HG03558 (cell line): Measurements from ENCODE around the gene ME3.
"Not testable (repeated sequence)": the region's sequence is repeated elsewhere in the genome, so short reads cannot be mapped to it uniquely, and the experiment has no call there.

Source experiments
- ATAC-seq: cut with Tn5 transposase; IDR thresholded peaks from one replicate; pipeline ENCODE4 v1.9.1; 2021; ENCODE audit warnings: moderate number of reproducible peaks; ENCODE audit not compliant: unreplicated experiment; ENCODE audit errors: extremely low read depth

ME3 gene

DNA sequence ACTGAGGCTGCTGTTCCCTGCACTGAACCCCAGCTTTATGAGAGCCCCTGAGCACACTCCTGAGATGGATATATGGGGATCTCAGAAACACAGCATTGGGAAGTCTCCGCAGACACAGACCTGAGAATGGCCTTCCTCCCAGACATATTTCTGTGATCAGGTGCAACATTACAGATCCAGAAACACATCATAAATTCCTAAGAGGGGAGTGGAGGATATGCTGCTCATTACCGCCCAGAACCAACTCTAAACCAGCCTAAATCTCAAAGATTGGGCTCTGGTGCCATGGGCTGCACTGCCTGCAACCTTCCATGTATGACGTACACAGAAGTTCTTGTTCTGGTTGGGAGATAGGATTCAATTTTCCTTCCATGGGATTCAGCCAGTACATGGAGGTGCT is 102.0 kb downstream of the ME3 start:
- no peak for ATAC-seq

DNA sequence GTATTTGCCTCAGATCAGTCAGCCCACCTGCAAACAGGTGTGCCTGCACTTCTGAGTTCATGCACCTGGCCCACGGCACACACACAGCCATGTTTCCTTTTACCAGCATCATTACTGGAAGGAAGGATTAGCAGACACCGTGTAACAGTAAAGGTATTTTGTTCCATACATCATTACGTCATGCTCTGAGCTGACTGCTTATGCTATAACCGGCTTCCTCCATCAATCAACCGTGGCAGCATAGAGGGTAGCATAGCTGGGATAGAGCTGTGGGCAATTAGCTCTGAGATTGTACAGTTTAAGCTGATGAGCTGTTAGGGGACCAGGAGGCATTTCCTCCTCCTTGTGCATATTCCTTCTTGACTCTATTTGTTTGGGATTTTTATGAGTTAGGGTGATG is 102.4 kb downstream of the ME3 start:
- ATAC-seq, result no peak

- ATAC-seq, result no peak
These were observed 103.3 kb downstream of the ME3 start for GRCh38 chr11:86569109-86569508.

- no peak for ATAC-seq
These were observed 106.6 kb downstream of the ME3 start for GRCh38 chr11:86565801-86566312.

DNA sequence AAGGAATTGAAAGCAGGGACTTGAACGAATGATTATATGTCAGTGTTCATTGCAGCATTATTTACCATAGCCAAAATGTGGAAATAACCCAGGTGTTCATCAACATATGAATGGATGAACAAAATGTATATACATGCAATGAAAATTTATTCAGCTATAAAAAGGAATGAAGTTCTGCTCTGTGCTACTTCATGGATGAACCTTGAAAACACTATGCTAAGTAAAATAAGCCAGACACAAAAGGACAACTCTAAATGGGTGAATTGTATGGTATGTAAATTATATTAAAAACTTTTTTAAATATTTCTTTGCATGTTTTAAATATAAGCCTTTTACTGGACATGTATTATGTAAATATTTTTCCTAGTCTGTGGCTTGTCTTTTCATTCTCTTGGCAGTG is 107.0 kb downstream of the ME3 start:
- ATAC-seq, result no peak

DNA sequence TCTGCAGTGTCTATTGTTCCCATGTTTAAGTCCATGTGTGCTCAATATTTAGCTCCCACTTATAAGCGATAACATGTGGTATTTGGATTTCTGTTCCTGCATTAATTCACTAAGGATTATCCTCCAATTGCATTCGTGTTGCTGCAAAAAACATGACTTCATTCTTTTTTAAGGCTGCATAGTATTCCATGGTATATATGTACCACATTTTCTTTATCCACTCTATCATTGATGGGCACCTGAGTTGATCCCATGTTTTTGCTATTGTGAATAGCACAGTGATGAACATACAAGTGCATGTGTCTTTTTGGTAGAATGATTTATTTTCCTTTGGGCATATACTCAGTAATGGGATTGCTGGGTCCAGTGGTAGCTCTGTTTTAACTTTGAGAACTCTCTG is 109.6 kb downstream of the ME3 start:
- not testable (repeated sequence) for ATAC-seq

DNA sequence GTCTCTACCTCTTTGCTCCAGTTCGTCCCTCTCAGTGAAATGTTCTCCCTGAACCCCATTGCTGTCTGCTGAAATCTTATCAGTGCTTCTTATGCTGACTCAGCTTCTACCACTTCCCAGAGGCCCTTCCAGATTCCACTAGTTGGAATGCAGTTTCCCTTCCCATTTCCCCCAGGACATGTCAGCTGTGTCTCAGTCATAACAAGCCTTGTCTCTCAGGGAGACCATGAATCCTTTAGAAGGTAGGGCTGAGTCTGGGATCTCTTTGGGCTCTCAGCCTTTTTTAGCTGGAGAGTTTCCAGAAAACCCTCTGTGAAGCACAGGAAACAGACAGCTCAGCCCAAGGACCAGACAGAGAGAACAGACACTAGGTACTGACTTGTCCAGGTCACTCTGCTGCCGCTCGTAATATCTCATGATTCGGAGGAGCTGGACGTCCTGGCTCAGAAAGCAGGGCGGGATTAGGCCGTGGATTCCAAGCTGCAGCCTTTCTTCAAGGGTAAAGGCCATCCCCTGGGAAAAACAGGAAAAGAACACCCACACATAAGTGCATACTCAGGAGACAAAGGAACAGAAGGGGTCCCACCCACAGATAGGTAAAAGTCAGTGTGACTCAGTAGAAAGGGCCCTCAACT is 113.0 kb downstream of the ME3 start:
- no peak for ATAC-seq

- ATAC-seq, result no peak
These were observed 113.6 kb downstream of the ME3 start for GRCh38 chr11:86558841-86559240.

DNA sequence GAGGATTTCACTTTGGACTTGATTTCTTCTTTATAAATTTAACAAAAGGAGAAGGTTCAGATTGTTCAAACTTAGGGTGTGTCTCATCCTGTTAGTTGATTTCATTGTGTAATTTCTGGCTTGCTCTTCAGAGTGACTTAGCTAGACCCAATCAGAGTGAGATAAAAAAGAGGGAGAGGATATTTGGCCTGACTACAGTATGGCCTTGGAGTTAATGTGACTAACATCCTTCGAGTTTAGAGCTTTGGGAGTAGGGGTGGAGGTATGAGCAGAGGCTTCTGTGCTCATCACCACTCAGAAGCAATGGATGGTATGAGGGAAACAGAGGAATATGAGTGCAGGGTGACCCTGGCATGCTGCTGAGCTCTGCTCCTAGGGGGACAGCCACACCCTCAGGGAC is 114.2 kb downstream of the ME3 start:
- ATAC-seq, result no peak

- ATAC-seq, result no peak
These were observed 116.5 kb downstream of the ME3 start for GRCh38 chr11:86555866-86556265.

GRCh38 chr11:86555401-86555800 is 117.0 kb downstream of the ME3 start:
- no peak for ATAC-seq

DNA sequence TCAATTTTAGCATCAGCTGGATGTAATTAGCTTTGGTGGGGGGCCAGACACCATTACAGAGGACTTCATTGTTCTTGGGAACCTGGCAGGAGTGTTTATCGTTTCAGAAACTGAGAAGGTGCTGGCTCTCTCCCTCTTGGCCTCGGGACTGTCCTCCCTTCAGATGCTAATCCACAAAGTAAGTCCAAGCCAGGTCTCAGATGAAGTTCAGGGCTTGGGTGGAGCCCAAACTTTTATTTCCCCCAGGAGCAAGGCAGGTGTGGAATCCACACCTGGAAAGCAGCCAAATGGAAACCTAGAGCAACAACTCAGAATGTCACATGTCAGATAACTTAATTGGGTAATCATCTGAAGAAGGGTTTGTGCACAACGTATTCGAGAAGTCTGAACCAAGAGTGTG is 119.2 kb downstream of the ME3 start:
- ATAC-seq, result no peak

DNA sequence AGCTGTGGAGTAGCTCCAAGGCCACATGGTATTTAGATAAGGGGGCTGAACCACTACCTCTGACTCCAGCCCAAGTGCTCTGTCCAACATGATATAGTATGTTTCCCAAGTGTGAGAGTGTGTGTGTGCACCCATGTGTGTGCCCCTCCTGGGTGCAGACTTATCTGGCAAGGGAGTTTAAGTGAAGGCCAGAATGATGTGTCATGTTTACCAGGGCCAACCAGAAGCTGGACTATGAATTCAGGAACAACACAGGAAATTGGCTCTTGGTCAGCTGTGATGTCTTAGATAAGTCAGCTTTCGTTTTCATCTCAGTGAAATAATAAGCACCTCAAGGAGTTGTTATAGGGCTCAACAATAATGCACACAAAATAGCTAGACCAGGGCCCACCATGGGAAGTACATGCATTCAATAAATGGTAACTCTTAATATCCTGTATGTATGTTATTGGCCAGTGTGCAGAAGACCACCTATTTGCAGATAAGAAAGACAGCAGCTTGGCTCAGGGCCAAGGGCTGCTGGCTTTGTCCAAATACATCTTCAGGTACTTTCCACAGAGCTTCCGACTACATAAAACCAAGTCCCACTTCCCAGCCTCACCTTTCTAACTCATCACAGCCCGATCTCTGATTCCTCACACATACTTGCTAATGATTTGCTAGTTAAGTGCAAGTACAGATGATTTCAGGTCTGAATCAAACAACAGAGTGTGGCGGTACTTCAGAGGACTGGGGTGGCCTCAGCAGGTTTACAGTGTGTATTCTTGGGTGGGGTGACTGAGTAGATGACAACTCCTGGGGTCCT is 120.9 kb downstream of the ME3 start:
- ATAC-seq, result no peak

DNA sequence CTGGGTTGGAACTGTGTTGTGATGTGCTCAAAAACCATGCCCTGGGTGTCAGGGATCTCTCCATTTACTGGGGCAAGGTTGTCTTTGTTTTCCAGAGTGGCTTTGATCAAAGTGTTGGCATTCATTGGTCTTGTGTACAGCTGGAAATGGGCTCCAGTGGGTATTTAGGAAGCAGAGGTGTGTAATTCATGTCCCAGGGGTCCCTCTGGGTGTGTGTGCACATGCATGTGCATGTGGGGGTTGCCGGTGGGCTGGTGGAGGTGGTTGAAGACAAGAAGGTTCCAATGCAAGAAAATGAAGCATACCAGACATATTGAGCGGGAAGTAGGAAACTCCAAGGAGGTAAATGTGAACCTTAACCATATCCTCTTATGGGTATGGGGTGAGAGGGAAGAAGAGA is 121.7 kb downstream of the ME3 start:
- ATAC-seq, result no peak

DNA sequence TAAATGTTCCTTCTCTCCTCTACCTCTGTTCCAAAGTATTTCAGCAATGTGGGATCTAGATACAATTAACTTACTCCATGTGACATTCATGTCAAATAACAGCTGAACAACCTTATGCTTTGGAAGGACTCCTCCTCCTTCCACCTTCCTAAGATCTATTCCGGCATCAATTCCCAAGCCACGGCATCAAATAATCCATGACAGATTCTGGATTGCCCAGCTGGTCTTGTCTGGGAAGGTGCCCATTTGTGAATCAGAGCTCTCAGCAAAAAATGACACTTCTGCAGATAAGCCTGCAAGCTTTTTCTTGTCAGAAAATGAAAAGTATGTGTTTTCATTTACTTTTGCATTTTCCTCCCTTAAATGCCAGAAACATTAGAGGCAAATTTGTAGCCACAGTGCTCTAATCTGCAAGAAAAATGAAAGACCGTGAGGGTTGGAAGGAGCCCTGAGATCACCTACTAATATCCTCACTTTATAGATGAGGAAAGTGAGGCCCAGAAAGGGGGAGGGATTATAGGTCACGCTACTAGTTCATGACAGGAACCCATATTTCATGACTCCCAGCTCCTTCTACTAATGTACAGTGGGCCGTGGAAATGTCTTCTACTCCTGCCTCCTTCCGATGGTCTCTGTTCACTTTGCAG is 124.0 kb downstream of the ME3 start:
- no peak for ATAC-seq

DNA sequence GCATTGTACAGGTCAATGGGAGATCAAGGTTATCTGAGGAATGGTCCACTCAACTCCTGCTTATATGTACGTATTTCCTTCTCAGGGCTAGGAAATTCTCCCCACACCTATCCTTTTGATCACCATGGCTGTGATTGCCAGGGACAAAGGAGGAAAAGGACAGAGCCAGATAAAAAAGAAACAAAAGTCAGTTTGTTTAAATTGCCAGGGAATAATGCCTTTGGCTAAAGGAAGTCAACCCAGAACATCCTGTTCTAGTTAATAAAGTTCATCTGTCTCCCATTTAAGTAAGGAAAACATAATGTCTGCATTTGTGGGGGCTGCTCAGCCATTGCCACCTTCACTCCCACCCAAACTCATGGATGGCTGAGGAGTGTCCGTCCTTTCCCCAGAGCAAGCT is 124.7 kb downstream of the ME3 start:
- no peak for ATAC-seq

DNA sequence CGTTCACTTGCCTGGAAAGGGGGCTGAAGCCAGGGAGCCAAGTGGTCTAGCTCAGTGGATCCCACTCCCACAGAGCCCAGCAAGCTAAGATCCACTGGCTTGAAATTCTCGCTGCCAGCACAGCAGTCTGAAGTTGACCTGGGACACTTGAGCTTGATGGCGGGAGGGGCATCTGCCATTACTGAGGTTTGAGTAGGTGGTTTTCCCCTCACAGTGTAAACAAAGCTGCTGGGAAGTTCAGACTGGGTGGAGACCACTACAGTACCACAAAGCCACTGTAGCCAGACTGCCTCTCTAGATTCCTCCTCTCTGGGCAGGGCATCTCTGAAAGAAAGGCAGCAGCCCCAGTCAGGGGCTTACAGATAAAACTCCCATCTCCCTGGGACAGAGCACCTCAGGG is 131.1 kb downstream of the ME3 start:
- not testable (repeated sequence) for ATAC-seq

GRCh38 chr11:86538223-86538548 is 134.2 kb downstream of the ME3 start:
- no peak for ATAC-seq

DNA sequence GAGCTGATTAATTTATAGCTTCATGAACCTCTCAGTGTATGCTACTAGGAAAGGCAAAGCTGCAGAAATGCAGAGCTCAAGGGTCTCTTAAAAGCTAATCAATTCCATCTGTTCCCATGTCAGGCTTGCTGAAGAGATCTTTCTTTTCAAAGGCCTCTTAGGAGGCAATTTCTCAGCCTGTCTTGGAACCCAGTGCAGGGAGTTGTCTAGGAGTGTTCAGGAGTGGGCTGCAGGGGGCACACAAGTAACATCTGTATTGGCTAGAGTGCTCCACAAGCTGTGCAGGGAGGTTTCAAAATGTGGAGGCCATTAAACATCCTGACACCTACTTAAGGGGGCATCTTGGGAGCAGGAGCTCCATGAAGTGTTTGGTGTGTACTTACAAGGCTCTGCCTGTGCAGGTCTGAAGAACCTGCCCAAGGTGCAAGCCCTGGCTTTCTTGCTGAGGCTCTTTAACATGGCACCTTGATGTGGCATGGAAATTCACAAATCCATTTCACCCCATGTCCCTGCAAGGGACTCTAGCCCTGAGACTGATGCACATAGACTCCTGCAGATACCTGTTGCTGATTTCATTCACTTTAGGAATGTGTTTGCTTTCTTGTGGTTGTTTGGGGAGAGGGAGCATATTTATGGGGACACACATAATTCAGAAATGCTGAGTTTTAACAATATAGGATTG is 134.7 kb downstream of the ME3 start:
- ATAC-seq, result no peak

- ATAC-seq, result no peak
These were observed 136.6 kb downstream of the ME3 start for GRCh38 chr11:86535773-86536172.
